Upper lobe of left lung (tissue), 6 donors: ENCODE data around the gene OLFML1. TPM values are rescaled to one million over a fixed set of nuclear protein-coding genes. Genes with fewer than 3 reads are reported as not detected.

Experiments
- ATAC-seq, 2 donors: fragments of 200-7000 bp; cut with Tn5 transposase; one replicate each; pipeline ENCODE4 v1.9.1; 2022; ENCODE audit warnings: mild to moderate bottlenecking in 2 of 2, moderate library complexity in 2 of 2; ENCODE audit not compliant: low FRiP score in 2 of 2
- DNase-seq, 2 donors: peaks; one replicate each; pipeline ENCODE4 v3.0.0-alpha.2; 2019 to 2020
- H3K27ac ChIP-seq, 4 donors: fragments of 200-600 bp; sonication (generic); one replicate each; pipeline ENCODE4 v1.5.1; 2016 to 2019
- H3K27me3 ChIP-seq, 4 donors: fragments of 200-600 bp; sonication (generic); one replicate each; pipeline ENCODE4 v1.5.1; 2017 to 2019
- H3K36me3 ChIP-seq, 4 donors: fragments of 200-600 bp; sonication (generic); one replicate each; pipeline ENCODE4 v1.5.1; 2016 to 2019
- H3K4me1 ChIP-seq, 4 donors: fragments of 200-600 bp; sonication (generic); one replicate each; pipeline ENCODE4 v1.5.1; 2018 to 2019
- H3K4me3 ChIP-seq, 4 donors: fragments of 200-600 bp; sonication (generic); one replicate each; pipeline ENCODE4 v1.5.1; 2017 to 2019; ENCODE audit warnings: mild to moderate bottlenecking in 2 of 4, moderate library complexity in 1 of 4
- H3K9me3 ChIP-seq, 4 donors: fragments of 200-600 bp; sonication (generic); one replicate each; pipeline ENCODE4 v1.5.1; 2018 to 2019
- EP300 ChIP-seq, 4 donors: sonication (generic); formaldehyde crosslinking; IDR thresholded peaks; one replicate each; pipeline ENCODE4 v1.5.1; 2017; ENCODE audit warnings: antibody characterized with exemption in 4 of 4, control low read depth in 2 of 4
- POLR2A ChIP-seq, 4 donors: fragments of 450-650 bp; IDR thresholded peaks; one replicate each; pipeline ENCODE4 v1.5.1; 2016 to 2017; ENCODE audit warnings: antibody characterized with exemption in 4 of 4, mild to moderate bottlenecking in 2 of 4
- POLR2AphosphoS5 ChIP-seq, 2 donors: sonication (generic); formaldehyde crosslinking; IDR thresholded peaks; one replicate each; pipeline ENCODE4 v1.5.1; 2017; ENCODE audit warnings: antibody characterized with exemption in 2 of 2
- WGBS, 2 donors: methylation state at CpG; one replicate each; pipeline ENCODE4 v1.1.5; 2017 to 2018; 5-methylcytosine and 5-hydroxymethylcytosine counted together
- total RNA-seq, 6 donors: library from RNA; depleted of rRNA in 4 of 6; stranded (reverse); fragments of >200 nt in 4 of 6; gene quantifications; one replicate each; pipeline versions ENCODE4 v1.1.0 to v1.2.1, GENCODE V29; 2016 to 2021
- TF ChIP-seq, protein P1 (sequence below), 6 experiments: fragments of 450-650 bp in 4 of 6; fragments of 200-600 bp in 2 of 6; sonication (generic) in 2 of 6; IDR thresholded peaks; one replicate each; pipeline ENCODE4 v1.5.1; 2016 to 2019; ENCODE audit warnings: antibody characterized with exemption in 6 of 6
- donor health status: DM: no; HTN: no; CAD: no; lungs with moderate emphysema.
- donor health status: DM: no; HTN: yes; CAD: no; lungs with severe emphysema.

Gene OLFML1
- total RNA-seq, 6 donors from 2014 or later = 1.6 to 34.2 (median 4.6) TPM

DNA sequence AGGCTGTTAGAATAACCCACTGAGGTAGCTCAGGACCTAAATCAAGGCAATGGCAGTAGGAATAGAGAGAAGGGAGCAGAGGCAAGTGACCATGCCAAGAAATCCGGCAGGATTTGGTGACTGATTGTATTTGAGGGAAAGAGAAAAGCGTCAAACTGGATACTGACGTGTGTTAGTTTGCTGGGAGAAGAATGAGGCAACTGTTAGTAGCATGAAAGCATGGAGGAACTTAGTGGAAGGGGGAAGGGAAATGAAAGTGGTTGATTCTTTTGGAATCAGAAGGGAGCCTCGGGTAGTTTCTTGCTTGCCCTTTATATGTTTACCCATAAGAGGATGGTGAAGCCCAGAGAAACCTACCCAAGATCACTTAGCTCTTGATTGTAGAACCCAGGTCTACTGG is 36.8 kb downstream of the OLFML1 start:
- no peak for TF ChIP-seq EP300 (IDR thresholded peaks at IDR 0.05)
- TF ChIP-seq, protein P1, sequence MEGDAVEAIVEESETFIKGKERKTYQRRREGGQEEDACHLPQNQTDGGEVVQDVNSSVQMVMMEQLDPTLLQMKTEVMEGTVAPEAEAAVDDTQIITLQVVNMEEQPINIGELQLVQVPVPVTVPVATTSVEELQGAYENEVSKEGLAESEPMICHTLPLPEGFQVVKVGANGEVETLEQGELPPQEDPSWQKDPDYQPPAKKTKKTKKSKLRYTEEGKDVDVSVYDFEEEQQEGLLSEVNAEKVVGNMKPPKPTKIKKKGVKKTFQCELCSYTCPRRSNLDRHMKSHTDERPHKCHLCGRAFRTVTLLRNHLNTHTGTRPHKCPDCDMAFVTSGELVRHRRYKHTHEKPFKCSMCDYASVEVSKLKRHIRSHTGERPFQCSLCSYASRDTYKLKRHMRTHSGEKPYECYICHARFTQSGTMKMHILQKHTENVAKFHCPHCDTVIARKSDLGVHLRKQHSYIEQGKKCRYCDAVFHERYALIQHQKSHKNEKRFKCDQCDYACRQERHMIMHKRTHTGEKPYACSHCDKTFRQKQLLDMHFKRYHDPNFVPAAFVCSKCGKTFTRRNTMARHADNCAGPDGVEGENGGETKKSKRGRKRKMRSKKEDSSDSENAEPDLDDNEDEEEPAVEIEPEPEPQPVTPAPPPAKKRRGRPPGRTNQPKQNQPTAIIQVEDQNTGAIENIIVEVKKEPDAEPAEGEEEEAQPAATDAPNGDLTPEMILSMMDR (IDR thresholded peaks at IDR 0.05) = no peak
- 70 to 79% methylated on average over 4 of the region's 4 CpGs for WGBS, 2 donors
- H3K9me3 ChIP-seq = no peaks in the 10 kb centered on the region
- no peak overlapping the region for H3K27ac ChIP-seq
- DNase-seq (no peak), ATAC-seq (peak in 1 of 2 donors; percentile 14)
- H3K27me3 ChIP-seq = no peaks in the 10 kb centered on the region
- H3K4me3 ChIP-seq = no peak overlapping the region
- H3K36me3 ChIP-seq = no peaks in the 10 kb centered on the region
- H3K4me1 ChIP-seq = peaks cover 13 to 23% (median 19%) of the 10 kb centered on the region in 4 donors

DNA sequence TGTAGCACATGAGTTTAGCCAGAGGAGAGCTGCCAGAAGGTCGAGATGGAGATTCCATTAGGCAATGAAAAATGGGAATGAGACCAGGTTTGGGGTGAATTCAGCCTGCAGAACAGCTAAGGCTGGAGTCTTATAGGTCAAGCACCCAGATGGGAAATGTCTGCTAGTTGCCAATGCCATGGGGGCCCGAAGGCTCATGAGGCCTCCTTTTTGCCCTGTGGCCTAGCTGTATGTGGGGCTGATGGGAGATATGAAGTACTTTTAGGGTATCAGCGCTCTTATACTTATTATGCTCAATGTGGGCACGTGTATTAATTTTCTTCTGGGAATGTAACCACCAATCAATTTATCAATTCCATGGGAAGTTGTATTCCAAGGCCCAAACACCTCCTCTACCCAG is 37.2 kb downstream of the OLFML1 start:
- no peak overlapping the region for H3K27ac ChIP-seq

DNA sequence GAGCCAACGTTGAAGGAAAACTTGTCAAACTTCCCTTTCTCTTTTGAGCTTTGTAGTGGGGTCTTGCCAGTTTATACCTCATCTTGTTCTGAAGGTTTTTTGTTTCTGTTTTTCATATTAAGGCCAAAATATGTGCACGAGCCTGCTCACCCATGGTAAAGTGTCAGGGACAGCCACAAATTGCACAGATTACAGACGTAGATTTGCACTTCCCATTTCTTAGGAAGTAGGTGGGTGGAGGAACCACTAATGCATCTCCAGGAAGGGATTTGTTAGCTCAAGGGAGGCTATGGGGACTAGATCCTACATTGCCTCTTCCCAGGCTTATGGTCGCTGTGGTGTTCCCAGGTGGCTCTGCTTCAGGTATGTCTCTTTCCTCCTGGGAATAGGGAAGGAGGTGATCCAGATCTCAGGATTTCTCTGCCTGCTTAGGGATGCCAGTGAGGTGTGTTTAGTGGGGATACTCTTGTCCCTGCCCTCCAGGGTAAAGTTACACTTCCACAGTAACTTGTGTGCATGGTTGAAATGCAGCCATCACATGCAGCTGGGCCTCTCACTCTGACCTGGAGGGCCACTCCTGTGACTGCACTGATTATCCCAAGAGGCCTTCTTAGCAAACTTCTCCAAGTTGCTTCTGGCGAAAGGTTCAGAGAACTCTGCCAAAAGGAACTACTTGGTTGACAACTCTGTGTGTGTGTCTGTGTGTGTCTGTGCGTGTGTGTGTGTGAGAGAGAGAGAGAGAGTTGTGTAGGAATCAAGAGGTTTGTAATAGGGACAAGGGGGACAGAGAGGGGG is 38.3 kb downstream of the OLFML1 start:
- no peak overlapping the region for H3K4me3 ChIP-seq
- 62 to 64% methylated on average over 6 of the region's 6 CpGs for WGBS, 2 donors
- DNase-seq = peak in 1 of 2 donors; percentile 65
- no peaks in the 10 kb centered on the region for H3K36me3 ChIP-seq
- peak; percentile 32 to 46 for ATAC-seq
- no peaks in the 10 kb centered on the region for H3K27me3 ChIP-seq
- H3K4me1 ChIP-seq = peaks cover 13 to 23% (median 19%) of the 10 kb centered on the region in 4 donors
- TF ChIP-seq, protein P1 (IDR thresholded peaks at IDR 0.05) = no peak
- no peak for TF ChIP-seq POLR2AphosphoS5 (IDR thresholded peaks at IDR 0.05)
- no peak for TF ChIP-seq EP300 (IDR thresholded peaks at IDR 0.05)
- TF ChIP-seq POLR2A (IDR thresholded peaks at IDR 0.05) = no peak
- H3K27ac ChIP-seq = no peak overlapping the region
- H3K9me3 ChIP-seq = no peaks in the 10 kb centered on the region

More for the DNA sequence above, 37.2 kb downstream of the OLFML1 start:
- DNase-seq = no peak
- no peaks in the 10 kb centered on the region for H3K9me3 ChIP-seq
- H3K4me1 ChIP-seq = peaks cover 13 to 23% (median 19%) of the 10 kb centered on the region in 4 donors
- ATAC-seq = no peak
- WGBS, 2 donors = 82 to 94% methylated on average over 4 of the region's 4 CpGs
- H3K4me3 ChIP-seq = no peak overlapping the region
- H3K36me3 ChIP-seq = no peaks in the 10 kb centered on the region
- TF ChIP-seq POLR2AphosphoS5 (IDR thresholded peaks at IDR 0.05) (no peak), POLR2A (IDR thresholded peaks at IDR 0.05) (no peak), EP300 (IDR thresholded peaks at IDR 0.05) (no peak)
- TF ChIP-seq, protein P1 (IDR thresholded peaks at IDR 0.05) = no peak
- no peaks in the 10 kb centered on the region for H3K27me3 ChIP-seq

DNA sequence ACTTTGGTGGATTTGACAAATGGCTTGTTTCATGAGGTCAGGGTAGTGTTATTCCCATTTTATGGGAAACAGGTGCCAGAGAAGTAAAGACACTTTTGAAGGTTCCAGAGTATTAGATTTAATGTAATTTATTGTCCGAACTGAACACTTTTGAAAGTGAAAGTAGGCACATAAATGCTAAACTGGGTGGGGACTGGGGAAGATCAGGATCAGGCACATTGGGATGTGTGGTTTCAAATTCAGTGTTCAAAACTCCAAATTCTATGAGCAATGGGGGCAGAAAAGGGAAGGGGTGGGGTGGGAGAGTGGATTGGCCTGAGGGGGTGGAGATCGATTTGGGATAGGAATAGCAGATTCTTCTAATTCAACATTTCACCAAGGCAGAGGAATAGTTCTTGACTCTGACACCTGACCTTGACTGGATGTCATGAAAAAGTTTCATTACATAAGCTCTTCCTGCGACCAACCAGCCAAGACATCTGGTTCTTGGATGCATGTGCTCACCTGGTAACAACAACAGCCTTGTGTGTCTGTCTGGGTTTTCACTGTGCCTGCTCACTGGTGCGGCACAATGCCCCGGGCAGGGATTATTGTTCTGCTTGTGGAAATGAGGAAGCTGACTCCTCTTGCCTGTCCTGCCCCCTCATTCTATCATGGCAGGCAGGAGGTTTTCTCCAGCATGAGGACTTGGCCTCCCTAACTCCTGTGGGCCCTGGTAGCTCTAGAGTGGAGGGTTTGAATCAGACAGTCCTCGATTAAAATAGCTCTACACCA is 39.3 kb downstream of the OLFML1 start:
- no peaks in the 10 kb centered on the region for H3K27me3 ChIP-seq
- no peak overlapping the region for H3K27ac ChIP-seq
- no peaks in the 10 kb centered on the region for H3K9me3 ChIP-seq
- no peak for TF ChIP-seq POLR2A (IDR thresholded peaks at IDR 0.05)
- TF ChIP-seq POLR2AphosphoS5 (IDR thresholded peaks at IDR 0.05) = no peak
- TF ChIP-seq EP300 (IDR thresholded peaks at IDR 0.05) = no peak
- TF ChIP-seq, protein P1 (IDR thresholded peaks at IDR 0.05) = no peak
- H3K4me1 ChIP-seq = peaks cover 13 to 23% (median 19%) of the 10 kb centered on the region in 4 donors
- WGBS, 2 donors = 79 to 85% methylated on average over 6 of the region's 6 CpGs
- no peak for ATAC-seq
- H3K36me3 ChIP-seq = no peaks in the 10 kb centered on the region
- H3K4me3 ChIP-seq = no peak overlapping the region
- DNase-seq = peak in 1 of 2 donors; percentile 31
